GM18951 (cell line): Measurements from ENCODE around the gene CTNND1.
"Not testable (repeated sequence)": the region's sequence is repeated elsewhere in the genome, so short reads cannot be mapped to it uniquely, and the experiment has no call there.

Experiments
- POLR2A ChIP-seq: IDR thresholded peaks from 4 replicates; pipeline ENCODE4 v1.6.1; 2011; ENCODE audit warnings: mild to moderate bottlenecking; ENCODE audit not compliant: insufficient read length, insufficient read depth; ENCODE audit errors: extremely low read depth
- in situ Hi-C: fragments of 300-500 bp; cut with MboI; formaldehyde crosslinking; loops from one replicate; pipeline ENCODE4 v1.12.0; 2022; ENCODE audit warnings: low sequenced_read_pairs, mixed read lengths, inconsistent platforms; ENCODE audit not compliant: unreplicated experiment

The CTNND1 gene

DNA sequence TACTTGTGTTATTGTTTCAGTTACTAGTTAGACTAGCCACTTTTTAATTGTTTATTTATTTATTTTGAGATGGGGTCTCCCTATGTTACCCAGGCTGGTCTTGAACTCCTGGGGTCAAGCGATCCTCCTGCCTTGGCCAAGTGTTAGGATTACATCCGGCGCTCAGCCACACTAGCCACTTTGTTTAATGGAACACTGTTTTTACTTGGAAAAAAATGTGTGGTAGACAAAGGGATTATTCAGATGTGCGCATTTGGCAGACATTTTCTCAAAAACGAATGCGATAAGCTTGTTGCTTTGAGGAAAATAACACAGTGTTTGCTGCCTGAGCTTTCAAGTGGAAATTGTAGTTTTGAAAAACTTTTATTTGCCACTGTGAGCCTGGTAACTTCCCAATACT, 51.0 kb downstream of the CTNND1 start:
- in situ Hi-C loops: loop anchor here (25.0 kb wide), 1 partner anchor 700 kb away; the partner anchor contains the start of gene OR5B21
- TF ChIP-seq POLR2A: no peak

DNA sequence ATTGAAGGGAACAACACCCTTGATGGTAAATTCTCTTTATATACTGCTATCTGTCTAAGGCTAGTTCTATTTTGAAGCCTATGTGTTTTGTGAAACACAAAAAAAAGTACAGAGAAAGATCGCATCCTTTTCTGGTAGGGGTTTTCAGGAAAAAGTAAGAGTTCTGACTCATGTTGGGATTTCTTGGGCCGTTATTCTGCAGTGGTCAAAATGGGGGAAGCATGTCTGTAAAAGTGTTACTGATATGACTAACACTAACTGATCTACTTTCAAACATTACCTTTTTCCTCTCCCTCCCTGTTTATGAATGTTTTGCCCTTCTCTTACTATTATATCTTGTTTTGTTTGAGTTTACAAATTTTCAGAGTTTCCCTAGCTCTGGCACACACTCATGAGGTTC, 53.9 kb downstream of the CTNND1 start:
- no peak for TF ChIP-seq POLR2A
- in situ Hi-C loops: loop anchor here (25.0 kb wide), 1 partner anchor 697 kb away; the partner anchor contains the start of gene OR5B21

DNA sequence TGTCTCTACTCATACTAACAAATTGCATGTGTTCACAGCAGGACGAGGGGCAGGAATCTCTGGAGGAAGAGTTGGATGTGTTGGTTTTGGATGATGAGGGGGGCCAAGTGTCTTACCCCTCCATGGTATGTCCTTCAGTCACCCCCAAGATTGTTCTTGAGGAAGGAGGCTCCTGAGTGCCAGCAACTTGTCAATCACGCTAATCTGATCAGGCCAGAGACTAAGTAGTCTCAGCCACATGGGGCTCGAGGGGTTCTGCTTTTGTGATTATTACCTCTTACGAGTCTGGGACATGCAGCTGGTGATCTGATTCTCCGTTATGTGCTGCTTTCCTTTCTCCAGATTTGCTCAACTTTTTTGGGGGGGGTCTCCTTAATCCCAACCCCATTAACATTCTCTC, 54.3 kb downstream of the CTNND1 start:
- in situ Hi-C loops: loop anchor here (25.0 kb wide), 1 partner anchor 696 kb away; the partner anchor contains the start of gene OR5B21
- TF ChIP-seq POLR2A: no peak

DNA sequence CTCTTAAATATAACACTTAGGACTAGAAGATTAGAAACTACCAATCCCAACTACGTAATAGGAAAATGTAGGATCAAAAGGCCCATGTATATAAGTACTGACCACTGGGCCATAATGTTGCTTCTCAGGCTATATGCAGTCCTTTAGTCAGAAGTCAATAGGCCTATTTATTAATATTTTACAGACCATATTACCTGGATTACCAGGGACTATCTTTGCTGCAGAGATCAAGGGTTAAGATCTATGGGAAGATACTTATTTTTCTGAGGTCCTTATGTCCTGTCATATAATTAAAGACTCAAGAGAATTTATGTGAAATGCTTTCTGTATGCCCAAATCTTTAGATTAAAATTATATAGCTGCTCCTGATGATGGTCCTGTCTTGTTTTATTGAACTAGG, 57.2 kb downstream of the CTNND1 start:
- in situ Hi-C loops: loop anchor here (25.0 kb wide), 1 partner anchor 693 kb away; the partner anchor contains the start of gene OR5B21
- no peak for TF ChIP-seq POLR2A

DNA sequence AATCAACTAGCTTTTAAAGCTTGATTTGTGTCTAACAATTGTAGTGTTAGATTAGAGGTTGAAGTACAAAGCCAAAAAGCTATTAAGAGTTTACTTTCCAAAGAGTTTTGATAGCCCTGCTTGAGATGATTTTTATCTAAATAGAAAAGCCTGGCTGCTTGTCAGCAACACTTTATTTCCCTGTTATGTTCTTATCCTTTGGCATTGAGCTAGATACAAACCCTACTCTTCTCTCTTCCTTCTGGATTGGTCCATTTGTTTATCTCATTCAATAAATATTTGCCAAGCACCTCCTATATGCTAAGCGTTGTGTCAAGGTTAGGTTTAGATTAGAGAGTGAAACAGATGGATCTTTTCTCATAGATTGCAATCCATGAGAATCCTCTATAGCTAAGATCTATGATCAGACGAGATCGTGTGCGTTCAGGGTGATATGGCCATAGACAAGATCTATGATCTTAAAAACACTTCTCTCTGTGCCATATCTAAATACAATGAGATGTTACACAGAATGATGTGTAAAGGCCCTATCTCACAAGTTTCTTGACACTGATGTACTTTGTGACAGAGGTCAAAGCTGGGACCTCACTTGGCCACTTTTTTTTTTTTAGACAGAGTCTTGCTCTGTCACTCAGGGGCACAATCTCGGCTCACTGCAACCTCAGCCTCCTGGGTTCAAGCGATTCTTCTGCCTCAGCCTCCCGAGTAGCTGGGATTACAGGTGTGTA, 57.8 kb downstream of the CTNND1 start:
- no peak for TF ChIP-seq POLR2A
- in situ Hi-C loops: loop anchor here (25.0 kb wide), 1 partner anchor 693 kb away; the partner anchor contains the start of gene OR5B21

DNA sequence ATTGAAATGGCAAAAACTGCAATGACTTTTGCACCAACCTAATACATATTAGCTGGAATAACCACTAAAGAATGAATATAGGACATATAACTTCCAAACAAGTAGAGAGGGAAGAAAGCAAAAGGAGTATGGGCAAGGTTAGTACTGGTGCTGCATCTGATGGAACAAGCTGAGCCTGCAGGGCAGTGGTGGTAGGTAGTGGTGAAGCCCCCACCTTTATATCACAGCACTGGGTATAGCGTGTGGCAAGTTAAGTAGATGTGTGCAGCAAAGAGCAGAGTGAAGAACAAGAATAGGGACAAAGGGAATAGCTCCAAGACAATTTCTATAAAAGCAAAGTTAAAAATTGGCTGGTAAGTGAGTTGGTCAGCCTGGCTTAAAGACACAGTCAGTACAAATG, 62.3 kb downstream of the CTNND1 start:
- TF ChIP-seq POLR2A: no peak
- in situ Hi-C loops: loop anchor here (25.0 kb wide), 1 partner anchor 688 kb away; the partner anchor contains the start of gene OR5B21

DNA sequence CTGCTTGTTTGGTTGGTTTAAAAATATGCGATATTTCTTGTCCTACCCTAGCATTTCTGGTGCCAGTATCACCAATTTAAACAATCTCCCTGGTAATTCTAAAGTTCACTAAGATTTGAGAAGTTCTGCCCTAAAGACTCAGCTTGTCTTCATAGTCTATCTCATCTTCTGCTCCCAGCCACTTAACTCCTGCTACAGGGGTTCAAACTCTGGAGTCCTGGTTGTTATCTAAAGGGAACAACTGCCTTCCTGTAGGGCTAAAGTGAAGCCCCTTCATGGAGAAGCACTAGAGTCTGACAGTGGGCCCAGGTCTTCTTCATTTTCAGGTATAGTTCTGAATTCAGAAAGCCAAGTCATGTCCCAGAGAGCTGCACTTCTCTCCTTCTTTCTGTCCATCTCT, 73.2 kb downstream of the CTNND1 start:
- no peak for TF ChIP-seq POLR2A
- in situ Hi-C loops: no loop called here

DNA sequence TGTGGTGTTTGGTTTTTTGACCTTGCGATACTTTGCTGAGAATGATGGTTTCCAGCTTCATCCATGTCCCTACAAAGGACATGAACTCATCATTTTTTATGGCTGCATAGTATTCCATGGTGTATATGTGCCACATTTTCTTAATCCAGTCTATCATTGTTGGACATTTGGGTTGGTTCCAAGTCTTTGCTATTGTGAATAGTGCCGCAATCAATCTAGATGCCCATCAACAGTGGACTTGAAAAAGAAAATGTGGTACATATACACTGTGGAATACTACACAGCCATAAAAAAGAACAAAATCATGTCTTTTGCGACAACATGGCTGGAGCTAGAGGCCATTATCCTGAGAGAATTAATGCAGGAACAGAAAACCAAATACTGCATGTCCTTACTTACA, 77.0 kb downstream of the CTNND1 start:
- in situ Hi-C loops: not testable (repeated sequence)

DNA sequence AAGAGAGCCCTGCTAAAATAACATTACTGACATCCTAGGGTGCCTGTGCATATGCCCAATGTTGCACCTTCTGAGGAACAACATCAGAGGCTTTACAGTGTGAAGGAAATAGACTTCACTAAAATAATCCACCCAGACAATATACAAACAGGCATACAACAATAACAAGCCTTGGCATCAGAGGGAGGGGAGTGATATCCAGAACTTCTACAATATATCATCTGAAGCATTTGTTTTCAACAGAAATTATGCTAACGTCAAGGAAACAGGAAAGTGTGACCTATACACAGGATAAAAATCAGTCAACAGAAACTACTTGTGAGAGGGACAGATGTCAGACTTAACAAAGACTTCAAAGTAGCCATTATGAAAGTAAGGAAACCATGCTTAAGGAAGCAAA, 81.3 kb downstream of the CTNND1 start:
- TF ChIP-seq POLR2A: no peak
- in situ Hi-C loops: no loop called here

DNA sequence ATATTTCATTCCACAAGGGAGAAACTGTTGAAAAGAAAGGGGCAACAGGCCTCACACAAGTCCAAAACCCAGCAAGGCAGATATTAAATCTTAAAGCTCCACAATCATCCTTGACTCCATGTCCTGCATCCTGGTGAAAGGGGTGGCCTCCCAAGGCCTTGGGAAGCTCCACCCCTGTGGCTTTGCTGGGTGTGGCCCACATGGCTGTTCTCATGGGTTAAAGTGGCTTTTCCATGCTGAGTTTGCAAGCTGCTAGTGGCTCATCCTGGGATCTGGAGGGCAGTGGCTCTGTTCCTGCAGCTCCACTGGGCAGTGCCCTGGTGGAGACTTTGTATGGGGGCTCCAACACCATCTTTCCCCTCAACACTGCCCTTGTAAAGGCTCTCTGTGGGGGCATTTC, 106.4 kb downstream of the CTNND1 start:
- in situ Hi-C loops: no loop called here
- TF ChIP-seq POLR2A: no peak

DNA sequence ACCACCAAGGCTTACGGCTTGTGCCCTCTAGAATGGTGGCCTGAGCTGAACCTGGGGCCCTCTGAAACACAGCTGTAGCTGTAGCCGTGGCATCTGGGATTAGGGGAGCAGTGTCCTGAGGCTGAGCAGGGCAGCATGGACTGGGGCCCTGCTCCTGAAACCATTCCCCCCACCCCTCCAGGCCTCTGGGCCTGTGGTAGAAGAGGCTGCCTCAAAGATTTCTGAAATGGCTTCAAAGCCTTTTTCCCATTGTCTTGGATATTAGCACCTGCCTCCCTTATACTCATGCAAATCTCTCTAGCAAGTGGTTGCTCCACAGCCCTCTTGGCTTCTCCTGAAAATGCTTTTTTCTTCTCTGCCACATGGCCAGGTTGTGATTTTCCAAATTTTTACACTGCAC, 106.9 kb downstream of the CTNND1 start:
- in situ Hi-C loops: no loop called here
- TF ChIP-seq POLR2A: no peak
